Smooth muscle cell (in vitro differentiated cells): ENCODE measurements around the gene LMF1. TPM values are rescaled to one million over a fixed set of nuclear protein-coding genes. Genes with fewer than 3 reads are reported as not detected.

Experiments used
- DNase-seq: peaks from one replicate; lab custom pipeline; 2025; ENCODE audit not compliant: unreplicated experiment; lab: John Stamatoyannopoulos, UW
- H2AFZ ChIP-seq: fragments of 200-600 bp; sonication (generic); 2 replicates; pipeline ENCODE4 v1.6.0; 2016; ENCODE audit warnings: antibody characterized with exemption, low read depth, mild to moderate bottlenecking
- H3F3A ChIP-seq: fragments of 200-600 bp; sonication (generic); 2 replicates; pipeline ENCODE4 v1.6.0; 2017; ENCODE audit warnings: antibody characterized with exemption, low read depth
- H3K27ac ChIP-seq: fragments of 200-600 bp; sonication (generic); 2 replicates; pipeline ENCODE4 v1.5.1; 2016; ENCODE audit warnings: low read depth, mild to moderate bottlenecking
- H3K27me3 ChIP-seq: fragments of 200-600 bp; sonication (generic); 2 replicates; pipeline ENCODE4 v1.6.1; 2016; ENCODE audit warnings: low read depth, mild to moderate bottlenecking
- H3K36me3 ChIP-seq: fragments of 200-600 bp; sonication (generic); 2 replicates; pipeline ENCODE4 v1.5.1; 2016; ENCODE audit warnings: low read depth
- H3K4me1 ChIP-seq: fragments of 200-600 bp; sonication (generic); 2 replicates; pipeline ENCODE4 v1.5.1; 2016; ENCODE audit warnings: low read depth
- H3K4me2 ChIP-seq: fragments of 200-600 bp; sonication (generic); 2 replicates; pipeline ENCODE4 v1.6.0; 2016; ENCODE audit warnings: mild to moderate bottlenecking
- H3K4me3 ChIP-seq: fragments of 200-600 bp; sonication (generic); 2 replicates; pipeline ENCODE4 v1.5.1; 2016; ENCODE audit warnings: mild to moderate bottlenecking
- H3K79me2 ChIP-seq: fragments of 200-600 bp; sonication (generic); 2 replicates; pipeline ENCODE4 v1.6.0; 2016; ENCODE audit warnings: low read depth, mild to moderate bottlenecking
- H3K9ac ChIP-seq: fragments of 200-600 bp; sonication (generic); 2 replicates; pipeline ENCODE4 v1.6.0; 2016; ENCODE audit warnings: low read depth
- H3K9me3 ChIP-seq: fragments of 200-600 bp; sonication (generic); replicated peaks from 2 replicates; pipeline ENCODE4 v1.5.1; 2016; ENCODE audit warnings: low read depth
- H4K20me1 ChIP-seq: fragments of 200-600 bp; sonication (generic); 2 replicates; pipeline ENCODE4 v1.6.0; 2016; ENCODE audit warnings: low read depth
- CTCF ChIP-seq: fragments of 200-600 bp; sonication (generic); IDR thresholded peaks from 2 replicates; pipeline ENCODE4 v1.5.1; 2017; ENCODE audit warnings: borderline replicate concordance, mild to moderate bottlenecking, antibody characterized with exemption; ENCODE audit not compliant: insufficient read depth, poor library complexity, severe bottlenecking
- WGBS: methylation state at CpG from one replicate; pipeline ENCODE4 v1.1.7; 2016; ENCODE audit warnings: low lambda C conversion rate; 5-methylcytosine and 5-hydroxymethylcytosine counted together
- polyA plus RNA-seq: library from polyadenylated mRNA; unstranded; fragments of >200 nt; fragmentation: Nextera tagmentation; extraction: Ambion mirVana; gene quantifications from 2 replicates; pipeline ENCODE4 v1.2.1, GENCODE V29; 2016
- total RNA-seq: library from RNA; depleted of rRNA; stranded (reverse); fragments of >200 nt; gene quantifications from 2 replicates; pipeline ENCODE4 v1.2.3, GENCODE V29; 2014

LMF1 gene
- total and polyA plus RNA-seq, 2 experiments from 2014 or later: 25.3 to 29.8 TPM

- Histone ChIP-seq H3K27ac (peak overlapping the region; percentile 44), H3K36me3 (peaks cover 10% of the 10 kb centered on the region), H3K4me2 (peak overlapping the region; percentile 85), H3K4me1 (no peaks in the 10 kb centered on the region), H4K20me1 (no peaks in the 10 kb centered on the region), H3K27me3 (no peaks in the 10 kb centered on the region), H3F3A (no peaks in the 10 kb centered on the region), H3K9ac (peak overlapping the region; percentile 47), H3K4me3 (peak overlapping the region; percentile 40), H2AFZ (no peak overlapping the region), H3K9me3 (peaks cover 4% of the 10 kb centered on the region), H3K79me2 (no peaks in the 10 kb centered on the region)
- WGBS: 54% methylated on average over 34 of the region's 44 CpGs
- TF ChIP-seq CTCF: no peak
- DNase-seq: peak; percentile 19
These were observed 83.7 kb downstream of the LMF1 start for GRCh38 chr16:886802-887731.

DNA sequence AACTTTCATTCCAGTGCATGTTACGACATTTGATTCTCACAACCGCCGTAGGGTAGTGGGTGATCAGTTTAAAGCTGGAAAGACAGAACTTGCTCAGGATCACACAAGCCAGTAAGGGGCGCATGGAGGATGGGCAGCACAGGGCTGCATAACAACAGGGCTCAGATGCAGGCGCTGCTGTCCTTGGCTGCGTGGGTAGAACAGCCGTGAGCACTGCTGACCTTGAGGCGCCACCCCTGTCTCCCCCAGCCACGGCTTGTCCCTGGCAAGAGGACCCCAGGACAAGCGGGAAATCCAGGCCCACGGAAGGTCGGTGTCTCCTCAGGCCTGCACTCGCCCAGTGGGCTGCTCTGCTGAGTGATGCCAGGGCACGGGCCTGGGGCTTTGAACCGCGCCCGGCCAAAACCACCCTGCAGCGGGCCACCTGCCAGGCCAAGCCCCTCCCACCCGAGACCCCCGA, 84.7 kb downstream of the LMF1 start:
- Histone ChIP-seq H3F3A (no peaks in the 10 kb centered on the region), H3K4me2 (peak overlapping the region; percentile 69), H3K4me3 (no peak overlapping the region), H3K36me3 (peaks cover 10% of the 10 kb centered on the region), H3K27me3 (no peaks in the 10 kb centered on the region), H4K20me1 (no peaks in the 10 kb centered on the region), H2AFZ (no peak overlapping the region), H3K9ac (no peak overlapping the region), H3K79me2 (no peaks in the 10 kb centered on the region), H3K9me3 (peaks cover 4% of the 10 kb centered on the region), H3K27ac (no peak overlapping the region), H3K4me1 (no peaks in the 10 kb centered on the region)
- no peak for TF ChIP-seq CTCF
- peak; percentile 36 for DNase-seq
- 19% methylated on average over 9 of the region's 20 CpGs for WGBS

GRCh38 chr16:885391-885790, 85.4 kb downstream of the LMF1 start:
- Histone ChIP-seq H3K79me2 (no peaks in the 10 kb centered on the region), H4K20me1 (no peaks in the 10 kb centered on the region), H3K4me1 (no peaks in the 10 kb centered on the region), H3K9ac (no peak overlapping the region), H3K36me3 (peaks cover 10% of the 10 kb centered on the region), H3F3A (no peaks in the 10 kb centered on the region), H3K27me3 (no peaks in the 10 kb centered on the region), H3K4me2 (no peak overlapping the region), H3K4me3 (no peak overlapping the region), H2AFZ (no peak overlapping the region), H3K27ac (no peak overlapping the region), H3K9me3 (peaks cover 4% of the 10 kb centered on the region)
- no peak for TF ChIP-seq CTCF
- WGBS: 77% methylated on average over 11 of the region's 11 CpGs
- DNase-seq: no peak
